ENCODE data around the gene PAIP2B.
A peak's percentile ranks its signal among the peaks of the same experiment; 100 is the strongest.

DNA sequence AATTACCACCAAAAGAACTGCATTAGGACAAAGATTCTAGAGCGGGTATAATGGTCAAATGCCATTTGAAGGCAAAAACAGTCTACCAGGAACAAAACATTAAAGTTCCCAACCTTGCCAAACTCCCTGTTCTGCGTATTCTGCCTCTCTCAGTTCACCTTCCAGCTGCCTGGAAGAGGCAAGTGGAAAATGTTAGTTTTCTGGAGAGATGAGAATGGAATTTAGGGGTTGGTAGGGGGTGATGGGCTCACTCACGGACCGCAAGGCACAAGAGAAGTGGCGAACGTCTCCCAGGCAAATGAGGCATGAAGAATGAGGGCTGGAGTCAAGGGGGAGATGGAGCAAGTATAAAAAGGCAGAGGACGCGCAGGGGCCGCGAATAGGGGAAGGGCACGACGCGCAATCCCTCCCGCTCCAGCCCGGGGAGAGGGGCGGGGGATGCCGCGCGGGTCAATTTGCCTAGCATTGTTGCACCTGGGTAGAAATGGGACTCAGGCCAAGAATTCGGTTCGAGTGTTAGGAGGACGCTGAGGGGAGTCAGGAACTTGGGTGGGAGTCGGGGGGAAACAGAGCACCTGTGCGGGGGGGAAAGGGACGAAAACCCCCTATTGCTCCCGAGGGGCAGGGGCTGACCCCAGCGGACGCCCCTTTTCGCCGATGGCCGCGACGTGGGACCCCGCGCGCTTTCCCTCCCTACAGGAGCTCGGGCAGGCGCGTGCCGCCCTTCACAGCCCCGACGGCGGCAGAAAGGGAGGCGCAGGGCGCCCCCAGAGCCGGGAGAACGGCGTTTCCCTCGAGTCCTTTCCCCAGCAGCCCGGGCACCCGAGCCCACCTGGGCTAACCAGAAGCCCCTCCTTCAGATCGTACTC is 573 bp downstream of the PAIP2B start:
- no peak for TF ChIP-seq SREBF2 (IDR thresholded peaks at IDR 0.05; ENCODE audit: low read length)
- peak in 2 of 3 experiments; percentile 3 to 23; a peak in 1 of 6 replicates for TF ChIP-seq CTCF (IDR thresholded peaks at IDR 0.05 in 2 of 3, conservative IDR thresholded peaks at IDR 0.05 in 1 of 3; ENCODE audit: control insufficient read depth in 2 of 3, extremely low read depth in 1 of 3, insufficient read depth in 1 of 3, low read depth in 3 of 3, low read length in 3 of 3)
- TF ChIP-seq NRF1 (conservative IDR thresholded peaks at IDR 0.05; ENCODE audit: low read depth, low read length) = no peak
- TF ChIP-seq RBBP5 (conservative IDR thresholded peaks at IDR 0.05) = no peak
- no peak for TF ChIP-seq EP300 (IDR thresholded peaks at IDR 0.05; ENCODE audit: borderline replicate concordance in 1 of 2, control insufficient read depth in 1 of 2, low read depth in 2 of 2, low read length in 2 of 2)
- TF ChIP-seq ZNF274 (IDR thresholded peaks at IDR 0.05; ENCODE audit: insufficient read depth, insufficient read length) = no peak
- TF ChIP-seq ETV6 (conservative IDR thresholded peaks at IDR 0.05 in 1 of 2, IDR thresholded peaks at IDR 0.05 in 1 of 2; ENCODE audit: borderline replicate concordance in 1 of 2, low read depth in 1 of 2) = no peak
- TF ChIP-seq, protein P1, sequence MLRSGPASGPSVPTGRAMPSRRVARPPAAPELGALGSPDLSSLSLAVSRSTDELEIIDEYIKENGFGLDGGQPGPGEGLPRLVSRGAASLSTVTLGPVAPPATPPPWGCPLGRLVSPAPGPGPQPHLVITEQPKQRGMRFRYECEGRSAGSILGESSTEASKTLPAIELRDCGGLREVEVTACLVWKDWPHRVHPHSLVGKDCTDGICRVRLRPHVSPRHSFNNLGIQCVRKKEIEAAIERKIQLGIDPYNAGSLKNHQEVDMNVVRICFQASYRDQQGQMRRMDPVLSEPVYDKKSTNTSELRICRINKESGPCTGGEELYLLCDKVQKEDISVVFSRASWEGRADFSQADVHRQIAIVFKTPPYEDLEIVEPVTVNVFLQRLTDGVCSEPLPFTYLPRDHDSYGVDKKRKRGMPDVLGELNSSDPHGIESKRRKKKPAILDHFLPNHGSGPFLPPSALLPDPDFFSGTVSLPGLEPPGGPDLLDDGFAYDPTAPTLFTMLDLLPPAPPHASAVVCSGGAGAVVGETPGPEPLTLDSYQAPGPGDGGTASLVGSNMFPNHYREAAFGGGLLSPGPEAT (IDR thresholded peaks at IDR 0.05; ENCODE audit: low read depth) = no peak
- TF ChIP-seq MTA3 (IDR thresholded peaks at IDR 0.05; ENCODE audit: borderline replicate concordance, low read length) = no peak
- TF ChIP-seq SRF (IDR thresholded peaks at IDR 0.05; ENCODE audit: low read depth in 2 of 2, low read length in 2 of 2) = no peak
- TF ChIP-seq TAF1 (IDR thresholded peaks at IDR 0.05; ENCODE audit: borderline replicate concordance, low read depth, low read length) = no peak
